Duodenal mucosa (tissue), 2 donors: ENCODE measurements around the gene MEF2A.
A peak's percentile ranks its signal among the peaks of the same experiment; 100 is the strongest.
"Not testable (repeated sequence)": the region's sequence is repeated elsewhere in the genome, so short reads cannot be mapped to it uniquely, and the experiment has no call there.

ENCODE experiments used
- H3K27ac ChIP-seq: one replicate; pipeline ENCODE4 v1.7.0; 2013; ENCODE audit warnings: low read depth, low read length
- H3K27me3 ChIP-seq, 2 donors: one replicate each; pipeline ENCODE4 v1.7.0; 2013; ENCODE audit warnings: low read length in 2 of 2, control low read depth in 1 of 2; ENCODE audit not compliant: insufficient read depth in 2 of 2, control insufficient read depth in 1 of 2
- H3K36me3 ChIP-seq, 2 donors: one replicate each; pipeline ENCODE4 v1.7.0; 2013; ENCODE audit warnings: low read length in 2 of 2, control low read depth in 1 of 2; ENCODE audit not compliant: insufficient read depth in 2 of 2, control insufficient read depth in 1 of 2
- H3K4me1 ChIP-seq, 2 donors: one replicate each; pipeline ENCODE4 v1.7.0; 2013; ENCODE audit warnings: low read length in 2 of 2, control low read depth in 1 of 2; ENCODE audit not compliant: insufficient read depth in 2 of 2, control insufficient read depth in 1 of 2
- H3K4me3 ChIP-seq, 2 donors: one replicate each; pipeline ENCODE4 v1.7.0; 2013; ENCODE audit warnings: low read length in 2 of 2, low read depth in 1 of 2
- H3K9ac ChIP-seq, 2 donors: one replicate each; pipeline ENCODE4 v1.7.0; 2013; ENCODE audit warnings: low read length in 2 of 2, low read depth in 1 of 2
- H3K9me3 ChIP-seq, 2 donors: one replicate each; pipeline ENCODE4 v1.7.0; 2013; ENCODE audit warnings: low read length in 2 of 2, control low read depth in 1 of 2; ENCODE audit not compliant: control insufficient read depth in 1 of 2

MEF2A gene

DNA sequence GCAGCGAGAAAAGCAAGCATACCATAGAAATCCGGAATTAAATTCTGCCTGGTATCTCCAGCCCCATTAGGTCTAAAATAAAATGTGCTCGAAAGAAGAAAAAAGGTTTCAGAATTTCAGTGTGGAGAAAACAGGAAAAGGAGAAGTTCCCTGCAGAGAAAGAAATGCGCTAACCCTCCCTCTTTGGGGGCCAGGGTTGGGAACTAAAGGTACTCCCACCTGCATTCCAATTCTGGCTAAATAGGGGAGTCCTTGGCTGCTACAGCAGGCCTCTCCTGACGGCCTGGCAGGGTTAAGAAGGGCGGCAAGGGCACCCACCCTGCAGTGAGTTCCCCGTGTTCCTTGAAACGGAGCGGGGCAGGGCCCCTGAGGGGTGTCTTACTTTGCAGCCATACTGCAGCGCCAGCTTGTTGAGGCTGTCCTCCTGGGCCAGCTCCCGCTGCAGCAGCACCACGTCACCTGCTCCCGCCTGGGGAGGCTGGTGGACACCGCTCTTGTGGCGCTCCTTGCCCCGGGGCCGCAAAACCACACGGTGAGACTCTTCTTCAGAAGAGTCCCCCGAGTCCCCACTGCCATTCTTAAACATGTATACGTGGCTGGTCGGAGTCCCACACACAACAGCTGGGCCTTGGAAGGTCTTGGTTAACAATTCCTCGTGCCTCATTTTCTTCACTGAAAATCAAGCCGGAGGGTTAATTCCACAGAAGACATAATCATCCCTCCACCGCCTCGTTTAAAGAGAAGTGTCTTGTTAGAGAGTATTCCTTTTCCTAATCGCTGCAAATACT is 165.7 kb downstream of the MEF2A start:
- peaks cover 0 to 16% of the 10 kb centered on the region in 2 donors for H3K36me3 ChIP-seq
- H3K27ac ChIP-seq: no peak overlapping the region
- H3K4me3 ChIP-seq: peak overlapping the region; percentile 66 to 73
- no peaks in the 10 kb centered on the region for H3K9me3 ChIP-seq
- H3K27me3 ChIP-seq: no peaks in the 10 kb centered on the region
- H3K4me1 ChIP-seq: peaks cover 6 to 15% of the 10 kb centered on the region in 2 donors
- H3K9ac ChIP-seq: no peak overlapping the region

DNA sequence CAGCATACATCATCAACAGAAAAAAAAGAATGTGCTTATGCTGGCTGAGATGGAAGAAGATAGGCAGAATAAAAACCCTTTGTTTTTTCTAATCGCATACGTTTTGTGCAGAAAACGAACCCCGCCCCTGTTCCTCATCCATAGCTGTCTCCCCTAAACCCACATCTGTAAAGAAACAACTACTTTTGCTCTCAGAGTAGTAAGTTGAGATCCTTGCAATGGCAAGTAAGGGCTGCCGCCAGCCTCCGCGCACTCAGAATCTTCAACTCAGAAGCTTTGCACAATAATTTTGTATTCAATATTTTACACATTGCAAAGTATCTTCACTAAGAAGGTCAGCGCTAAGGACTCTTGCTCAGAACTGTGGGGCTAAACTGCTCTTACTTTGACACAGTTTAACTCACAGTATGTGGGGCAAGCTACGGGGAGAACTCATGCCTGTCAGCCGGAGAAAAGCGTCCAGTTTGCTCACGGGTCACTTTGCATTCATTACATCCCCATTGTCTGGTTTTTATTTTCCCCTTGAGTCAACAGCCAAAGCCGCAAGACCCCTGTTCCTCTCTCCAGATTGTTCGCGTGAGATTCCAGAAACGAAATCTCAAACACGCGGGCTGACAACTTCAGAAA is 166.5 kb downstream of the MEF2A start:
- H3K27me3 ChIP-seq: no peaks in the 10 kb centered on the region
- H3K36me3 ChIP-seq: peaks cover 0 to 16% of the 10 kb centered on the region in 2 donors
- H3K4me3 ChIP-seq: peak overlapping the region; percentile 66 to 73
- peaks cover 6 to 15% of the 10 kb centered on the region in 2 donors for H3K4me1 ChIP-seq
- H3K9ac ChIP-seq: peak overlapping the region; percentile 67 to 71
- H3K27ac ChIP-seq: no peak overlapping the region
- H3K9me3 ChIP-seq: no peaks in the 10 kb centered on the region

GRCh38 chr15:99732751-99733267 is 167.0 kb downstream of the MEF2A start:
- Histone ChIP-seq H3K9ac (peak overlapping the region; percentile 67 to 71), H3K27me3 (no peaks in the 10 kb centered on the region), H3K36me3 (peaks cover 0 to 15% of the 10 kb centered on the region in 2 donors), H3K27ac (peak overlapping the region; percentile 61), H3K4me1 (peaks cover 6 to 15% of the 10 kb centered on the region in 2 donors), H3K4me3 (peak overlapping the region; percentile 66 to 73), H3K9me3 (no peaks in the 10 kb centered on the region)

DNA sequence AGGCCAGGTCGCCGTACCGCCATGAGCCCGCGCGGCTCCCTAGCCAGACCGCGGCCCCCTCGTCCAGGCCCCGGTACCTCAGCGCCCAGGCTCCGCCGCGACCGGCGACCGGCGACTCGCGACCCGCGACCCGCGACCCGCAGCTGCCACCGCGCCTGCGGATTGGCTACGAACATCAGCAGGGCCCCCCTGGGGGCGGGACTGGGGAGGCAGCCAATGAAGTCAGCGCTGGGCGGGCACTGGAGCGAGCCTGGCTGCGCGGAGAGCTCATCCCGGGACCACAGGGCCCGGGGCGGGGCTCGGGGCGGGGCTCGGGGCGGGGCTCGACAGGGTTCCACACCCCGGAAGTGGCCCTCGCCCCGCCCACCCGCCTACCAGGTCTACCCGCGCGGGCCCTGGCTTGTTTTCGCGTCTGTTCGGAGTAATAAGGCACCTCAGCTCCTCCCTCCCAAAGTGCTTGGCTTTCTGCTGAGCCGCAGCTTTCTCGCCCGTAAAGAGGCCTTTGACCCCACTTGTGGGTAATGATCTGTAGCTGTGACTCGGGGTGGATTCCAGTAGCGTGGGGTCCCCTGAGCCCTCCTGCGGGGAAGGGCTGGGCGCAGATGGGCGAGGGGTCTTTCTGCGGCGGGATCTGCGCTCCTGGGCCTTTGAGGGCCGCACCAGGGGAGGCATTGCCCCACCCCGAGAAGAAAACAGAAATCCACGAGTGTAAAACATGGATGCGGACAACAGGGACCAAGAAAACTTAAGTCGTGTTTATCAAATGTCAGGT is 167.7 kb downstream of the MEF2A start, which contains the start of gene LYSMD4:
Gene LYSMD4 (minus strand): TSS at position 170 of the 772 bp plus-strand sequence. CDS start 1,438 bp downstream, outside the sequence.
- Histone ChIP-seq H3K4me1 (peaks cover 6 to 15% of the 10 kb centered on the region in 2 donors), H3K27me3 (no peaks in the 10 kb centered on the region), H3K27ac (peak within 1 kb of the TSS; percentile 78), H3K36me3 (peaks cover 0 to 9% of the 10 kb centered on the region in 2 donors), H3K4me3 (peak within 1 kb of the TSS; percentile 74), H3K9ac (peak within 1 kb of the TSS; percentile 71 to 80), H3K9me3 (no peaks in the 10 kb centered on the region)

DNA sequence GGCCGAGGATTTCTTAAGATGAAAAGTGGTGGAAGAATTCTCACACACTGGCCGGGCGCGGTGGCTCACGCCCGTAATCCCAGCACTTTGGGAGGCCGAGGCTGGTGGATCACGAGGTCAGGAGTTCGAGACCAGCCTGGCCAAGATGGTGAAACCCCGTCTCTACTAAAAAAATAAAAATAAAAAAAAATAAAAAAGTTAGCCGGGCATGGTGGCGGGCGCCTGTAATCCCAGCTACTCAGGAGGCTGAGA is 168.2 kb downstream of the MEF2A start:
- peak overlapping the region; percentile 54 to 80 for H3K9ac ChIP-seq
- not testable (repeated sequence) for H3K27me3 ChIP-seq, H3K9me3 ChIP-seq, H3K36me3 ChIP-seq
- peaks cover 6 to 15% of the 10 kb centered on the region in 2 donors for H3K4me1 ChIP-seq
- H3K4me3 ChIP-seq: peak overlapping the region; percentile 74
- H3K27ac ChIP-seq: peak overlapping the region; percentile 78

DNA sequence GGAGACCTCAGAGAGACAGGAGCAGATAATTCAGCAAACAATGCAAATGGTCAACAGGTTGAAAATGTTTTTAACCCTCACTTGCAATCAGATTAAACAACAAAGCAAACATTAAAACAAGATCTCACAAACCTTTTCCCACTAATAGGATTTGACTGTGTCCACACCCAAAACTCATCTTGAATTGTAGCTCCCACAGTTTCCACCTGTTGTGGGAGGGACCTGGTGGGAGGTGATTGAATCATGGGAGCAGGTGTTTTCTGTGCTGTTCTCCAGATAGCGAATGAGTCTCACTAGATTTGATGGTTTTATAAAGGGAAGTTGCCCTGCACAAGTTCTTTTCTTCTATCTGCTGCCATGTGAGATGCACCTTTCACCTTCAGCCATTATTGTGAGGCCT is 168.8 kb downstream of the MEF2A start:
- no peak overlapping the region for H3K4me3 ChIP-seq
- no peak overlapping the region for H3K9ac ChIP-seq
- peaks cover 6 to 15% of the 10 kb centered on the region in 2 donors for H3K4me1 ChIP-seq
- H3K9me3 ChIP-seq: no peaks in the 10 kb centered on the region
- no peaks in the 10 kb centered on the region for H3K36me3 ChIP-seq
- H3K27me3 ChIP-seq: no peaks in the 10 kb centered on the region
- H3K27ac ChIP-seq: no peak overlapping the region

DNA sequence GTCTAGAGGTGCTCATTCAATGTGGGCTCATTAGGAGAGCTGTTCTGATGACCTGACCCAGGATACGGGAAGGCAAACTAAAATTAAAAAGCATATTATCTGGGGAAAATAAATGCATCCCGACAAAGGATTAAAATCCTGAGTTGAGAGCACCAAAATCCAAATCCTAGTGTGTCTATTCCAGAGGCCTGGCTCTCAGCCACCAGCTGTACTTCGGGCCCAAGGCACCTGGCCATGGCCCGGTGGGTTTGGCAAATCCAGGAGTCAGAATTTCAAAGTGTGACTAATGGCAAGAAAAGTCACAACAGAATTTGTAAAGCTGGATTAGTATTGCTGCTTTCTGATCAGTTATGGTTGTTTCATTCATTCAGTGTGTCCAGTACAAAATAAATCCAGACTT is 170.1 kb downstream of the MEF2A start:
- Histone ChIP-seq H3K9me3 (no peaks in the 10 kb centered on the region), H3K36me3 (no peaks in the 10 kb centered on the region), H3K4me1 (peaks cover 3 to 7% of the 10 kb centered on the region in 2 donors), H3K27me3 (no peaks in the 10 kb centered on the region), H3K4me3 (no peak overlapping the region), H3K27ac (no peak overlapping the region), H3K9ac (no peak overlapping the region)

- H3K9ac ChIP-seq: no peak overlapping the region
- peaks cover 3 to 6% of the 10 kb centered on the region in 2 donors for H3K4me1 ChIP-seq
- H3K27ac ChIP-seq: no peak overlapping the region
- H3K36me3 ChIP-seq: no peaks in the 10 kb centered on the region
- no peak overlapping the region for H3K4me3 ChIP-seq
- no peaks in the 10 kb centered on the region for H3K27me3 ChIP-seq
- no peaks in the 10 kb centered on the region for H3K9me3 ChIP-seq
These were observed 170.9 kb downstream of the MEF2A start for GRCh38 chr15:99736702-99737101.

GRCh38 chr15:99738021-99738847 is 172.4 kb downstream of the MEF2A start:
- Histone ChIP-seq H3K27me3 (no peaks in the 10 kb centered on the region), H3K9me3 (no peaks in the 10 kb centered on the region), H3K4me1 (peaks cover 0 to 3% of the 10 kb centered on the region in 2 donors), H3K9ac (no peak overlapping the region), H3K4me3 (no peak overlapping the region), H3K27ac (no peak overlapping the region), H3K36me3 (no peaks in the 10 kb centered on the region)
